ENCODE measurements around the gene KCNG4. TPM values are rescaled to one million over a fixed set of nuclear protein-coding genes. Genes with fewer than 3 reads are reported as not detected.

Gene KCNG4
- total and polyA plus RNA-seq, 8 donors: 0.02 TPM; not detected in 7

DNA sequence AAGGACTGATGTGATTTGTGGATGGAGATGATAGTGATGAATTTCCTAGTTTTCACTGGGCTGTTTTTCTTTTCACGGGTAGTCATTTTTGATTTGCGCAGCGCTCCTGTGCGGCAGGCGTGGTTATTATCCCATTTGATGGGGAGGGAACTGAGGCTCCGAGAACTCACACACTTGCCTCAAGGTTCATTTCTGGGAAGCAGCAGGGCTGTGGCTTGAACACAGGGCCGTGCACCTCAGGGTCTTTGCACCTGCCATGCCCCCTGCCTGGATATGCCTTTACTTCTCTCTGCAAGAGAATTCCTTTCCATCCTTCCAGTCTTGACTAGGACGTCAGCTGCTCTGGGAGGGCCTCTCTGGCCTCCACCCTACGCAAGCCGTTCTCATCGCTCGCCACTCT lies 38.5 kb upstream of the KCNG4 start:
- no peaks in the 10 kb centered on the region for H3K36me3 ChIP-seq
- intact Hi-C loops (cut with DNase I): loop anchor here in 1 of 3 donors (5.0 kb wide), 1 partner anchor 204 kb away; no protein-coding TSS in a partner anchor
- WGBS, 2 donors: 75 to 86% methylated on average over 12 of the region's 12 CpGs
- no peak overlapping the region for H3K4me3 ChIP-seq
- H3K4me1 ChIP-seq: no peaks in the 10 kb centered on the region
- ATAC-seq (no peak), FAIRE-seq (no peak), DNase-seq (no peak)
- no peak overlapping the region for H3K27ac ChIP-seq
- H3K27me3 ChIP-seq: peaks cover 0 to 6% (median 0%) of the 10 kb centered on the region in 4 donors
- H3K9me3 ChIP-seq: no peaks in the 10 kb centered on the region
- TF ChIP-seq, protein P1, sequence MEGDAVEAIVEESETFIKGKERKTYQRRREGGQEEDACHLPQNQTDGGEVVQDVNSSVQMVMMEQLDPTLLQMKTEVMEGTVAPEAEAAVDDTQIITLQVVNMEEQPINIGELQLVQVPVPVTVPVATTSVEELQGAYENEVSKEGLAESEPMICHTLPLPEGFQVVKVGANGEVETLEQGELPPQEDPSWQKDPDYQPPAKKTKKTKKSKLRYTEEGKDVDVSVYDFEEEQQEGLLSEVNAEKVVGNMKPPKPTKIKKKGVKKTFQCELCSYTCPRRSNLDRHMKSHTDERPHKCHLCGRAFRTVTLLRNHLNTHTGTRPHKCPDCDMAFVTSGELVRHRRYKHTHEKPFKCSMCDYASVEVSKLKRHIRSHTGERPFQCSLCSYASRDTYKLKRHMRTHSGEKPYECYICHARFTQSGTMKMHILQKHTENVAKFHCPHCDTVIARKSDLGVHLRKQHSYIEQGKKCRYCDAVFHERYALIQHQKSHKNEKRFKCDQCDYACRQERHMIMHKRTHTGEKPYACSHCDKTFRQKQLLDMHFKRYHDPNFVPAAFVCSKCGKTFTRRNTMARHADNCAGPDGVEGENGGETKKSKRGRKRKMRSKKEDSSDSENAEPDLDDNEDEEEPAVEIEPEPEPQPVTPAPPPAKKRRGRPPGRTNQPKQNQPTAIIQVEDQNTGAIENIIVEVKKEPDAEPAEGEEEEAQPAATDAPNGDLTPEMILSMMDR (IDR thresholded peaks at IDR 0.05): no peak

DNA sequence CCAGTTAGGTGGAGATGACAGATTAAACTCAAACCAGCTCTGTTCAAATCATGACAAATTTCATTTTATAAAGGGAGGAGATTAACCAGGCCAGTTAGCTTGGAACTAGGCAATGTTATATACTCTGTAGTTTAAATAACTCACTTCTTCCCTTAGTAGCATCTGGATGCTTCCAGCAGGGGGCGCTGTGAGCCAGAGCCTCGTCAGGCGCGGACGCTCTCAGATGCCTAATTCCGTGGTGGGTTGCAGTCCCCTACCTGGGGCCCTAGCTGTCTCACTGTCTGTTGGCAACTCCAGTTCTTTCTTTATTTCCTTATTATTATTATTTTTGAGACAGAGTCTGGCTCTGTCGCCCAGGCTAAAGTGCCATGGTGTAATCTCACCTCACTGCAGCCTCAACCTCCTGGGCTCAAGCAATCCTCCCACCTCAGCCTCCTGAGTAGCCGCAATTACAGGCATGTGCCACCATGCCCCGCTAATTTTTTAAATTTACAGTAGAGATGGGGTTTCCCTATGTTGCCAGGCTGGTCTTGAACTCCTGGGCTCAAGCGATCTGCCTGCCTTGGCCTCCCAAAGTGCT lies 37.5 kb upstream of the KCNG4 start:
- ATAC-seq (peak in 3 of 4 donors; percentile 60 to 76 (median 66)), DNase-seq (peak in 5 of 6 donors; percentile 11 to 81 (median 40)), FAIRE-seq (no peak)
- Histone ChIP-seq H3K27me3 (peaks cover 0 to 6% (median 0%) of the 10 kb centered on the region in 4 donors), H3K36me3 (no peaks in the 10 kb centered on the region), H3K27ac (no peak overlapping the region), H3K4me3 (no peak overlapping the region), H3K9me3 (no peaks in the 10 kb centered on the region), H3K4me1 (no peaks in the 10 kb centered on the region)
- intact Hi-C loops (cut with DNase I): loop anchor here in 1 of 3 donors (5.0 kb wide), 1 partner anchor 205 kb away; no protein-coding TSS in a partner anchor
- TF ChIP-seq, protein P1 (IDR thresholded peaks at IDR 0.05): peak; percentile 53 to 69 (median 62)
- 29% methylated on average over 10 of the region's 10 CpGs for WGBS, 2 donors

DNA sequence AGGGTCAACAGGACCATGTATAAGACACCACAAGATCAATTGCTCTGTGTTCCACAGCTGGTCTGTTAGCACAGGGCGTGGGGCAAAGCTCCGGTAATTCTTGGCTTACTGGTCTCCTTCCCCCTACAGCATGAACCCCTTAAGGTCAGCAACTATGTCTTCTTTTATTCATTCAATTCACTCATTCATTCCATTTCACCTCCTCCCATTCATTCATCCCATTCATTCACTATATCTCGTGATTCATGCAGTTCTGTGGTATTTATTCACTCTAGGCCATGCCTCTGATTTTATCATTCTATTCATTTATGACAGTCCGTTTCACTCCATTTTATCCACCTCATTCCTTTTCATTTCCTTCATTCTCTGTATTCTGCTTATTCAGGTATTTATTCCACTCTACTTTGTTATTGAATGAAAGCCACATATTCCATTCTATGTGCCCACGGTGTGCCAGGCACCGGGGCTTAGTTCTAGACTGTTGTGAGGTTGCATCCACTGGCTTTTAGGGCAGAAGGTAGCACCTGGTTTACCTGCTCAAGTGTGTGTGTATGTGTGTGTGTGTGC lies 35.9 kb upstream of the KCNG4 start:
- DNase-seq (no peak), ATAC-seq (no peak), FAIRE-seq (no peak)
- WGBS, 2 donors: 60 to 73% methylated on average over 6 of the region's 6 CpGs
- H3K9me3 ChIP-seq: no peaks in the 10 kb centered on the region
- TF ChIP-seq, protein P1 (IDR thresholded peaks at IDR 0.05): no peak
- H3K4me1 ChIP-seq: no peaks in the 10 kb centered on the region
- H3K4me3 ChIP-seq: no peak overlapping the region
- H3K27ac ChIP-seq: no peak overlapping the region
- no peaks in the 10 kb centered on the region for H3K36me3 ChIP-seq
- intact Hi-C loops (cut with DNase I): loop anchor here in 1 of 3 donors (5.0 kb wide), 1 partner anchor 207 kb away; no protein-coding TSS in a partner anchor
- H3K27me3 ChIP-seq: peaks cover 0 to 8% (median 0%) of the 10 kb centered on the region in 4 donors

DNA sequence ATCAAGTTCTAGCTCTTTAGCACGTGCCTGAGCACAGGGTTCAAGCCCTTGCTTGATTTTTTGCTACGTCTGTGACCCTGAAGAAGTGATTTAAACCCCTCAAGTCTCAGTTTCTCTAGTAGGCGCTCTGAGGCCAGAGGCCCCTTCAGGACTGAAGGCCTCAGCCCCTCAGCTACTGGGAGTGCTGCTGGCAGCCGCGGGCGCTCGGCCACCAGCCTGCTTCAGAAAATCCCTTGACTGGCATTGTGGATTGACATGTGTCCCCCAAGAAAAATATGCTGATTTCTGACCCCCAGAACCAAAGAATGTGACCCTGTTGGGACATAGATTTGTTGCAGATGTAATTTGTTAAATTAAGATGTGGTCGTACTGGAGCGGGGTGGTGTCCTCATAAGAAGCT lies 34.7 kb upstream of the KCNG4 start:
- TF ChIP-seq, protein P1 (IDR thresholded peaks at IDR 0.05): no peak
- ATAC-seq: no peak
- WGBS, 2 donors: 77 to 83% methylated on average over 9 of the region's 9 CpGs
- DNase-seq: no peak
- Histone ChIP-seq H3K4me1 (no peaks in the 10 kb centered on the region), H3K4me3 (no peak overlapping the region), H3K36me3 (no peaks in the 10 kb centered on the region), H3K27me3 (peaks cover 0 to 10% (median 0%) of the 10 kb centered on the region in 4 donors), H3K27ac (no peak overlapping the region), H3K9me3 (no peaks in the 10 kb centered on the region)
- intact Hi-C loops (cut with DNase I): no loop called here
- FAIRE-seq: no peak
